A549 treated with AZD2906 at 1 μM for 4 hours (cell line): Measurements from ENCODE around the gene LRRFIP2. TPM values are rescaled to one million over a fixed set of nuclear protein-coding genes. Genes with fewer than 3 reads are reported as not detected.

ENCODE experiments used
- total RNA-seq: library from RNA; stranded (reverse); fragments of 200-300 nt; extraction: Qiagen RNA extraction; gene quantifications from 5 replicates; pipeline ENCODE4 v1.2.3, GENCODE V29; 2022

Gene LRRFIP2
- total RNA-seq = 54.3 to 64.8 TPM (median 57.1 TPM) in 5 replicates

GRCh38 chr3:37174532-37175126 lies at the start of gene LRRFIP2:
Gene LRRFIP2 (minus strand): TSS chr3:37174582. CDS start chr3:37148983, 25,599 bp downstream.

Other genes starting within 250 kb of the LRRFIP2 start
- 1.1 to 2.1 TPM (median 1.3 TPM) in 5 replicates for gene TRANK1, start 229.5 kb downstream of the LRRFIP2 start, total RNA-seq
- 4.4 to 6.5 TPM (median 6.0 TPM) in 5 replicates for gene EPM2AIP1, start 181.5 kb downstream of the LRRFIP2 start, total RNA-seq
- gene MLH1, start 181.1 kb downstream of the LRRFIP2 start, total RNA-seq = 29.8 to 37.2 TPM (median 31.6 TPM) in 5 replicates
- gene GOLGA4, start 68.7 kb upstream of the LRRFIP2 start, total RNA-seq = 22.6 to 32.7 TPM (median 29.4 TPM) in 5 replicates